Left ventricle myocardium inferior (tissue), 1 donor: ENCODE measurements around the gene PPCDC. TPM values are rescaled to one million over a fixed set of nuclear protein-coding genes. Genes with fewer than 3 reads are reported as not detected.
A peak's percentile ranks its signal among the peaks of the same experiment; 100 is the strongest.

Source experiments
- DNase-seq: peaks from one replicate; pipeline ENCODE4 v3.0.0-alpha.2; 2020
- H3K27ac ChIP-seq: fragments of 200-600 bp; replicated peaks from 2 replicates; pipeline ENCODE4 v1.8.0; 2021
- H3K27me3 ChIP-seq: fragments of 200-600 bp; 2 replicates; pipeline ENCODE4 v1.8.0; 2021; ENCODE audit warnings: low read depth
- H3K36me3 ChIP-seq: fragments of 200-600 bp; 2 replicates; pipeline ENCODE4 v1.8.0; 2021
- H3K4me1 ChIP-seq: fragments of 200-600 bp; 2 replicates; pipeline ENCODE4 v1.8.0; 2021
- H3K4me3 ChIP-seq: fragments of 200-600 bp; 2 replicates; pipeline ENCODE4 v1.8.0; 2021; ENCODE audit warnings: mild to moderate bottlenecking, moderate library complexity
- H3K9me3 ChIP-seq: fragments of 200-600 bp; replicated peaks from 2 replicates; pipeline ENCODE4 v1.8.0; 2021
- intact Hi-C: fragments of 100-400 bp; cut with micrococcal nuclease; formaldehyde crosslinking; loops from one replicate; pipeline ENCODE4 v1.11.0; 2022
- total RNA-seq: library from RNA; stranded (reverse); fragmentation: NEBNext Ultra II Directional; extraction: Animal tissue kit (Norgen Biotek cat#: 25700); gene quantifications from one replicate; pipeline ENCODE4 v1.2.1, GENCODE V29; 2021
- TF ChIP-seq, protein P1 (sequence below): fragments of 200-600 bp; IDR thresholded peaks from 2 replicates; pipeline ENCODE4 v1.8.0; 2021; ENCODE audit warnings: antibody characterized with exemption, mild to moderate bottlenecking, borderline replicate concordance
- donor health status: DM: no; HTN: yes; CAD: no; lungs with severe emphysema.

PPCDC gene
- total RNA-seq, 1 donor from 2014 or later, result 5.0 TPM

DNA sequence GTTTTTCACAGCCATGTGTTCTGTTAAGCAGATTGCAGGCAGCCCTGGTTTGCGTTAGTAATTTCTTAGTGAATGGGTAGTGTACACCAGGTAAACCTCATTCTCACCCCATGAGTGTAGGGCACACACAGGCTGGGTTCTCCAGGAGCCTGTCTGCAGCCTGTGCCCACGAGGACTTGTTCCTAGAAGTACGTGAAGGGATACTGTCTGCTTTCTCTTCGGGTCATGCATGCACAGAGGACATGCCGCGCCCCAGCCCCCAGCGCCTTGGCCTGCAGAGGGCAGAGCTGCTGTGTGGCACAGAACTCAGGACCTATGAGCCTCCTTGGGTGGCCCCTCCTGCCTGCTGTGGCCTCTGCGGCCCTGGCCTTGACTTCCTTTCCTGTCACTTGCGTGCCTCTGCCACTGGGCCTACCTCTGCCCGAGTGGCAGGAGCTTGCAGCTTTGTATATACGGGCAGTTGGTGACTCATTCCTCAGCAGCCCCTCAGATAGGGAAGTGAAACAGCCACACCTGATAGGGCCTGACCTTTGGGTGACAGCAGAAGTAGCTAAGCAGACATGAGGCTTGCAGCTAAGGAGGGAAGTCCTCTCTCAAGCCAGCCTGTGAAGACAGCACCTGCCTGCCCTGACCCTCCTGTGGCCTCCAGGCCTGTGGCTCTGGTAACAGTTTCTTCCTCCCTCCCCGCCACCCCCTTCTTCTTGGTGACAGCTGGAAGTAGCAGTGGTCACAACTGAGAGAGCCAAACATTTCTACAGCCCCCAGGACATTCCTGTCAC is 19.5 kb downstream of the PPCDC start:
- TF ChIP-seq, protein P1, sequence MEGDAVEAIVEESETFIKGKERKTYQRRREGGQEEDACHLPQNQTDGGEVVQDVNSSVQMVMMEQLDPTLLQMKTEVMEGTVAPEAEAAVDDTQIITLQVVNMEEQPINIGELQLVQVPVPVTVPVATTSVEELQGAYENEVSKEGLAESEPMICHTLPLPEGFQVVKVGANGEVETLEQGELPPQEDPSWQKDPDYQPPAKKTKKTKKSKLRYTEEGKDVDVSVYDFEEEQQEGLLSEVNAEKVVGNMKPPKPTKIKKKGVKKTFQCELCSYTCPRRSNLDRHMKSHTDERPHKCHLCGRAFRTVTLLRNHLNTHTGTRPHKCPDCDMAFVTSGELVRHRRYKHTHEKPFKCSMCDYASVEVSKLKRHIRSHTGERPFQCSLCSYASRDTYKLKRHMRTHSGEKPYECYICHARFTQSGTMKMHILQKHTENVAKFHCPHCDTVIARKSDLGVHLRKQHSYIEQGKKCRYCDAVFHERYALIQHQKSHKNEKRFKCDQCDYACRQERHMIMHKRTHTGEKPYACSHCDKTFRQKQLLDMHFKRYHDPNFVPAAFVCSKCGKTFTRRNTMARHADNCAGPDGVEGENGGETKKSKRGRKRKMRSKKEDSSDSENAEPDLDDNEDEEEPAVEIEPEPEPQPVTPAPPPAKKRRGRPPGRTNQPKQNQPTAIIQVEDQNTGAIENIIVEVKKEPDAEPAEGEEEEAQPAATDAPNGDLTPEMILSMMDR, result peak; percentile 73
- no peaks in the 10 kb centered on the region for H3K36me3 ChIP-seq
- no peaks in the 10 kb centered on the region for H3K9me3 ChIP-seq
- H3K27ac ChIP-seq, result peak overlapping the region; percentile 97
- H3K4me1 ChIP-seq, result peaks cover 64% of the 10 kb centered on the region
- intact Hi-C loops, result loop anchor here (2.0 kb wide), 1 partner anchor 160 kb away; no protein-coding TSS in a partner anchor
- H3K4me3 ChIP-seq, result peak overlapping the region; percentile 49
- DNase-seq, result peak; percentile 85
- no peaks in the 10 kb centered on the region for H3K27me3 ChIP-seq

GRCh38 chr15:75043509-75044257 is 20.3 kb downstream of the PPCDC start:
- H3K9me3 ChIP-seq, result no peaks in the 10 kb centered on the region
- peak overlapping the region; percentile 97 for H3K27ac ChIP-seq
- H3K4me1 ChIP-seq, result peaks cover 72% of the 10 kb centered on the region
- TF ChIP-seq, protein P1, result peak; percentile 68
- DNase-seq, result peak; percentile 98
- intact Hi-C loops, result loop anchor here (2.0 kb wide), 1 partner anchor 159 kb away; no protein-coding TSS in a partner anchor
- H3K4me3 ChIP-seq, result peak overlapping the region; percentile 49
- no peaks in the 10 kb centered on the region for H3K36me3 ChIP-seq
- no peaks in the 10 kb centered on the region for H3K27me3 ChIP-seq

DNA sequence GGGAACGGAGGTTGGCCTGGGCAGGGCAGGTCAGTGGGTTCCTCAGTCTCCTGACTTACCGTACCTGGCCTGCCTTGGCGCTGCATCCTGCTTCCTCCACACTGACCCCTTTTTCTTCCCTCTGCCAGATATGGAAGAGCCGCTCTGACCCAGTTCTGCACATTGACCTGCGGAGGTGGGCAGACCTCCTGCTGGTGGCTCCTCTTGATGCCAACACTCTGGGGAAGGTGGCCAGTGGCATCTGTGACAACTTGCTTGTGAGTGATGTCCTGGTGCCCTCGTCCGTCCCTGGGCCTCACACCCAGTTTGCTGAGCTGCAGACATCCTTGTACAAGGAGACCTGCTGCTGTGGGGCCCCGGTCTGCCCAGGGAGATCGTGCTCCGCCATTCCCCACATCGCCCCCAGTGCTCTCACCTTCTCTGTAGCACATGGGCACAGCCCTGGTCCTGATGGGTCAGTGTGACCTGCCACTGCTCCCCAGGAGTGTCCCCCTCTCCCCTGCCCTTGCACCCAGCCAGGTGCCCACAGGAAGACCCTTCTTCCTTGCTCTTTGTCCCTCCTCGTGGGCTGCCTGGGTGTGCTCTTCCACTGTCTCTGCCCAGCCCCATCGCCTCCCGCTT is 21.0 kb downstream of the PPCDC start:
- H3K9me3 ChIP-seq, result no peaks in the 10 kb centered on the region
- H3K4me3 ChIP-seq, result peak overlapping the region; percentile 49
- intact Hi-C loops, result no loop called here
- H3K27ac ChIP-seq, result peak overlapping the region; percentile 97
- no peak for DNase-seq
- TF ChIP-seq, protein P1, result no peak
- no peaks in the 10 kb centered on the region for H3K36me3 ChIP-seq
- H3K4me1 ChIP-seq, result peaks cover 79% of the 10 kb centered on the region
- no peaks in the 10 kb centered on the region for H3K27me3 ChIP-seq

GRCh38 chr15:75045332-75046015 is 22.1 kb downstream of the PPCDC start:
- H3K36me3 ChIP-seq, result no peaks in the 10 kb centered on the region
- H3K9me3 ChIP-seq, result no peaks in the 10 kb centered on the region
- peaks cover 90% of the 10 kb centered on the region for H3K4me1 ChIP-seq
- no peak for DNase-seq
- H3K27me3 ChIP-seq, result no peaks in the 10 kb centered on the region
- TF ChIP-seq, protein P1, result no peak
- intact Hi-C loops, result no loop called here
- no peak overlapping the region for H3K4me3 ChIP-seq
- H3K27ac ChIP-seq, result peak overlapping the region; percentile 97

DNA sequence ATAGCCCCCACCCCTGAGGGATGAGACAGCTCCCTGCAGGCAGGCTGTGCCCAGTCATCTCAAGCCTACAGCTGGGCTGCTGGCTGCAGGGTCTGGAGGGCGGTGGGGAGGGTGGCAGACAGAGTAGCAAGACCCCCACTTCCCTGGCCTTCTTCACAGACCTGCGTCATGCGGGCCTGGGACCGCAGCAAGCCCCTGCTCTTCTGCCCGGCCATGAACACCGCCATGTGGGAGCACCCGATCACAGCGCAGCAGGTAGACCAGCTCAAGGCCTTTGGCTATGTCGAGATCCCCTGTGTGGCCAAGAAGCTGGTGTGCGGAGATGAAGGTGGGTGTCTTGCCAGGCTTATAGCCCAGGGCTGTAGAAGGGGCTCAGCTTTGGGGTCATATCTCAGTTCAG is 25.0 kb downstream of the PPCDC start:
- no peak overlapping the region for H3K4me3 ChIP-seq
- TF ChIP-seq, protein P1, result no peak
- no peaks in the 10 kb centered on the region for H3K27me3 ChIP-seq
- no peak for DNase-seq
- peaks cover 100% of the 10 kb centered on the region for H3K4me1 ChIP-seq
- intact Hi-C loops, result no loop called here
- no peaks in the 10 kb centered on the region for H3K36me3 ChIP-seq
- peak overlapping the region; percentile 97 for H3K27ac ChIP-seq
- H3K9me3 ChIP-seq, result no peaks in the 10 kb centered on the region
